Measurements from ENCODE around the gene KRT77. TPM values are rescaled to one million over a fixed set of nuclear protein-coding genes. Genes with fewer than 3 reads are reported as not detected.
A peak's percentile ranks its signal among the peaks of the same experiment; 100 is the strongest.

KRT77 gene
- polyA plus RNA-seq, 3 donors, result not detected

GRCh38 chr12:52676163-52676562 is 27.2 kb downstream of the KRT77 start:
- Histone ChIP-seq H2AFZ (ENCODE audit: insufficient read depth, low read depth, low read length, poor library complexity, severe bottlenecking) (no peak overlapping the region), H3K4me1 (ENCODE audit: control insufficient read depth in 1 of 2, insufficient read depth in 2 of 2, low read length in 2 of 2) (no peaks in the 10 kb centered on the region), H3K9ac (ENCODE audit: insufficient read depth, low read length, poor library complexity, severe bottlenecking) (no peak overlapping the region), H3K4me3 (replicated peaks in 1 of 3; ENCODE audit: low read depth in 2 of 3, low read length in 3 of 3) (no peak overlapping the region), H3K9me3 (replicated peaks in 1 of 2; ENCODE audit: control insufficient read depth in 1 of 2, insufficient read depth in 1 of 2, low read length in 2 of 2) (no peaks in the 10 kb centered on the region), H3K4me2 (replicated peaks; ENCODE audit: extremely low read depth, low read length, poor library complexity, severe bottlenecking) (no peak overlapping the region), H4K20me1 (ENCODE audit: insufficient read depth, low read length) (no peaks in the 10 kb centered on the region), H3K36me3 (replicated peaks in 1 of 2; ENCODE audit: control insufficient read depth in 1 of 2, insufficient read depth in 2 of 2, low read length in 2 of 2) (no peaks in the 10 kb centered on the region), H3K79me2 (ENCODE audit: insufficient read depth, low read length) (no peaks in the 10 kb centered on the region), H3K27me3 (ENCODE audit: control insufficient read depth in 2 of 2, insufficient read depth in 2 of 2, low read length in 2 of 2) (no peaks in the 10 kb centered on the region), H3K27ac (ENCODE audit: low read depth in 1 of 2, low read length in 2 of 2) (no peak overlapping the region)
- H3K4me3 Mint-ChIP-seq, result no peak overlapping the region
- no peaks in the 10 kb centered on the region for H3K9me3 Mint-ChIP-seq
- intact Hi-C loops (cut with micrococcal nuclease), result no loop called here
- DNase-seq, result no peak
- no peaks in the 10 kb centered on the region for H3K4me1 Mint-ChIP-seq
- H3K36me3 Mint-ChIP-seq, result no peaks in the 10 kb centered on the region
- WGBS (ENCODE audit: insufficient coverage), result 86% methylated on average over 5 of the region's 7 CpGs
- peaks cover 0 to 2% (median 0%) of the 10 kb centered on the region in 3 donors for H3K27me3 Mint-ChIP-seq (ENCODE audit: low read depth in 3 of 3)
- TF ChIP-seq CTCF (IDR thresholded peaks at IDR 0.05), result no peak
- peak overlapping the region in 1 of 7 donors; percentile 46 for H3K27ac Mint-ChIP-seq

GRCh38 chr12:52675301-52675701 is 28.0 kb downstream of the KRT77 start:
- H3K4me1 ChIP-seq (ENCODE audit: control insufficient read depth in 1 of 2, insufficient read depth in 2 of 2, low read length in 2 of 2), result no peaks in the 10 kb centered on the region
- intact Hi-C loops (cut with micrococcal nuclease), result no loop called here
- TF ChIP-seq CTCF (IDR thresholded peaks at IDR 0.05), result no peak
- no peaks in the 10 kb centered on the region for H3K9me3 ChIP-seq (replicated peaks in 1 of 2; ENCODE audit: control insufficient read depth in 1 of 2, insufficient read depth in 1 of 2, low read length in 2 of 2)
- no peaks in the 10 kb centered on the region for H3K9me3 Mint-ChIP-seq
- no peaks in the 10 kb centered on the region for H3K36me3 Mint-ChIP-seq
- H3K4me2 ChIP-seq (replicated peaks; ENCODE audit: extremely low read depth, low read length, poor library complexity, severe bottlenecking), result no peak overlapping the region
- H3K79me2 ChIP-seq (ENCODE audit: insufficient read depth, low read length), result no peaks in the 10 kb centered on the region
- no peak overlapping the region for H2AFZ ChIP-seq (ENCODE audit: insufficient read depth, low read depth, low read length, poor library complexity, severe bottlenecking)
- peaks cover 0 to 2% (median 0%) of the 10 kb centered on the region in 3 donors for H3K27me3 Mint-ChIP-seq (ENCODE audit: low read depth in 3 of 3)
- no peak overlapping the region for H3K4me3 Mint-ChIP-seq
- no peaks in the 10 kb centered on the region for H3K4me1 Mint-ChIP-seq
- H3K36me3 ChIP-seq (replicated peaks in 1 of 2; ENCODE audit: control insufficient read depth in 1 of 2, insufficient read depth in 2 of 2, low read length in 2 of 2), result no peaks in the 10 kb centered on the region
- H3K27ac ChIP-seq (ENCODE audit: low read depth in 1 of 2, low read length in 2 of 2), result no peak overlapping the region
- no peaks in the 10 kb centered on the region for H3K27me3 ChIP-seq (ENCODE audit: control insufficient read depth in 2 of 2, insufficient read depth in 2 of 2, low read length in 2 of 2)
- 92% methylated on average over 15 of the region's 28 CpGs for WGBS (ENCODE audit: insufficient coverage)
- no peak for DNase-seq
- no peak overlapping the region for H3K9ac ChIP-seq (ENCODE audit: insufficient read depth, low read length, poor library complexity, severe bottlenecking)
- H4K20me1 ChIP-seq (ENCODE audit: insufficient read depth, low read length), result no peaks in the 10 kb centered on the region
- H3K27ac Mint-ChIP-seq, result no peak overlapping the region
- no peak overlapping the region for H3K4me3 ChIP-seq (replicated peaks in 1 of 3; ENCODE audit: low read depth in 2 of 3, low read length in 3 of 3)

Data from CD14-positive monocyte (primary cell).